ENCODE measurements around the gene ZBTB33.

The ZBTB33 gene

GRCh38 chrX:120250522-120251271 lies at the start of gene ZBTB33:
TSS of gene ZBTB33 (plus strand) at chrX:120250812. CDS start at chrX:120253416, 2,604 bp downstream.
- H3K27me3 ChIP-seq (replicated peaks) = no peaks in the 10 kb centered on the region
- peak; percentile 86 for DNase-seq
- H3K27ac ChIP-seq = peak within 1 kb of the TSS; percentile 71
- in situ Hi-C loops (cut with HindIII; ENCODE audit: low pct_ligation_motif_present, low sequenced_read_pairs) = no loop called here
- TF ChIP-seq CTCF (IDR thresholded peaks at IDR 0.05; ENCODE audit: low read depth, low read length, missing control alignments) = peak; percentile 59
- H3K4me3 ChIP-seq (ENCODE audit: low read depth, low read length) = peak within 1 kb of the TSS; percentile 72
- peaks cover 6% of the 10 kb centered on the region for H3K36me3 ChIP-seq (replicated peaks)

- Histone ChIP-seq H3K27me3 (replicated peaks) (no peaks in the 10 kb centered on the region), H3K4me3 (ENCODE audit: low read depth, low read length) (no peak overlapping the region), H3K27ac (no peak overlapping the region), H3K36me3 (replicated peaks) (no peaks in the 10 kb centered on the region)
- in situ Hi-C loops (cut with HindIII; ENCODE audit: low pct_ligation_motif_present, low sequenced_read_pairs) = no loop called here
- DNase-seq = no peak
- no peak for TF ChIP-seq CTCF (IDR thresholded peaks at IDR 0.05; ENCODE audit: low read depth, low read length, missing control alignments)
These were observed 49.8 kb upstream of the ZBTB33 start for GRCh38 chrX:120200851-120201250.

GRCh38 chrX:120205816-120206753 lies 44.5 kb upstream of the ZBTB33 start:
- Histone ChIP-seq H3K36me3 (replicated peaks) (no peaks in the 10 kb centered on the region), H3K4me3 (ENCODE audit: low read depth, low read length) (no peak overlapping the region), H3K27ac (no peak overlapping the region), H3K27me3 (replicated peaks) (no peaks in the 10 kb centered on the region)
- in situ Hi-C loops (cut with HindIII; ENCODE audit: low pct_ligation_motif_present, low sequenced_read_pairs) = no loop called here
- DNase-seq = no peak
- TF ChIP-seq CTCF (IDR thresholded peaks at IDR 0.05; ENCODE audit: low read depth, low read length, missing control alignments) = no peak

- in situ Hi-C loops (cut with HindIII; ENCODE audit: low pct_ligation_motif_present, low sequenced_read_pairs) = no loop called here
- H3K27ac ChIP-seq = no peak overlapping the region
- DNase-seq = no peak
- no peak overlapping the region for H3K4me3 ChIP-seq (ENCODE audit: low read depth, low read length)
- H3K27me3 ChIP-seq (replicated peaks) = no peaks in the 10 kb centered on the region
- no peaks in the 10 kb centered on the region for H3K36me3 ChIP-seq (replicated peaks)
- no peak for TF ChIP-seq CTCF (IDR thresholded peaks at IDR 0.05; ENCODE audit: low read depth, low read length, missing control alignments)
These were observed 43.5 kb upstream of the ZBTB33 start for GRCh38 chrX:120207009-120207605.

GRCh38 chrX:120213438-120214265 lies 37.0 kb upstream of the ZBTB33 start:
- in situ Hi-C loops (cut with HindIII; ENCODE audit: low pct_ligation_motif_present, low sequenced_read_pairs) = no loop called here
- no peak overlapping the region for H3K27ac ChIP-seq

More at GRCh38 chrX:120213438-120214265, 37.0 kb upstream of the ZBTB33 start:
- Histone ChIP-seq H3K4me3 (ENCODE audit: low read depth, low read length) (no peak overlapping the region), H3K27me3 (replicated peaks) (no peaks in the 10 kb centered on the region), H3K36me3 (replicated peaks) (no peaks in the 10 kb centered on the region)
- peak; percentile 65 for DNase-seq
- TF ChIP-seq CTCF (IDR thresholded peaks at IDR 0.05; ENCODE audit: low read depth, low read length, missing control alignments) = peak; percentile 83
